ENCODE results near the gene TMX4.
"Not testable (repeated sequence)": the region's sequence is repeated elsewhere in the genome, so short reads cannot be mapped to it uniquely, and the experiment has no call there.

The TMX4 gene

GRCh38 chr20:8019246-8019997, at the start of gene TMX4:
TSS of gene TMX4 (minus strand) at chr20:8019761. CDS start at chr20:8019613, 148 bp downstream.
- peak; percentile 95 to 96 for DNase-seq

- DNase-seq = no peak
Measured at GRCh38 chr20:8067082-8067481, 47.5 kb upstream of the TMX4 start.

- no peak for DNase-seq
Measured at GRCh38 chr20:8066662-8067061, 47.1 kb upstream of the TMX4 start.

GRCh38 chr20:8065691-8066090, 46.1 kb upstream of the TMX4 start:
- DNase-seq = no peak

GRCh38 chr20:8062756-8063155, 43.2 kb upstream of the TMX4 start:
- no peak for DNase-seq

- DNase-seq = no peak
Measured at GRCh38 chr20:8061861-8062518, 42.4 kb upstream of the TMX4 start.

GRCh38 chr20:8060977-8061376, 41.4 kb upstream of the TMX4 start:
- no peak for DNase-seq

- DNase-seq = no peak
Measured at GRCh38 chr20:8057871-8058270, 38.3 kb upstream of the TMX4 start.

GRCh38 chr20:8055096-8055495, 35.5 kb upstream of the TMX4 start:
- DNase-seq = no peak

GRCh38 chr20:8050157-8050837, 30.7 kb upstream of the TMX4 start:
- no peak for DNase-seq

GRCh38 chr20:8049310-8049709, 29.7 kb upstream of the TMX4 start:
- DNase-seq = no peak

GRCh38 chr20:8045946-8046345, 26.4 kb upstream of the TMX4 start:
- DNase-seq = no peak

GRCh38 chr20:8043687-8044282, 24.2 kb upstream of the TMX4 start:
- no peak for DNase-seq

GRCh38 chr20:8039042-8039441, 19.5 kb upstream of the TMX4 start:
- no peak for DNase-seq

GRCh38 chr20:8036771-8037170, 17.2 kb upstream of the TMX4 start:
- DNase-seq = no peak

- no peak for DNase-seq
Measured at GRCh38 chr20:8033151-8033841, 13.7 kb upstream of the TMX4 start.

- DNase-seq = no peak
Measured at GRCh38 chr20:8032499-8032898, 12.9 kb upstream of the TMX4 start.

GRCh38 chr20:8031539-8031938, 12.0 kb upstream of the TMX4 start:
- DNase-seq = not testable (repeated sequence)

- no peak for DNase-seq
Measured at GRCh38 chr20:8021541-8022269, 2.1 kb upstream of the TMX4 start.

- DNase-seq = no peak
Measured at GRCh38 chr20:8020314-8021079, 936 bp upstream of the TMX4 start.

GRCh38 chr20:8019998-8020247, 362 bp upstream of the TMX4 start:
- no peak for DNase-seq

- peak; percentile 62 to 69 for DNase-seq
Measured at GRCh38 chr20:8018958-8019245, 659 bp downstream of the TMX4 start.

All from activated CD4-positive, alpha-beta T cell treated with anti-CD3 and anti-CD28 coated beads, Interleukin-2, amount 50 U/mL, for 48 hours (primary cell).